Activated T-cell treated with anti-CD3 and anti-CD28 coated beads, Interleukin-2, amount 50 U/mL, for 48 hours (primary cell): ENCODE data around the gene TENT5C.

ENCODE experiments used
- DNase-seq, 2 experiments: peaks; one replicate each; pipeline ENCODE4 v3.0.0-alpha.2; 2020

TENT5C gene

GRCh38 chr1:117592155-117592554 lies 13.7 kb upstream of the TENT5C start:
- DNase-seq = no peak

GRCh38 chr1:117594261-117594990 lies 11.4 kb upstream of the TENT5C start:
- no peak for DNase-seq

GRCh38 chr1:117596023-117596720 lies 9.7 kb upstream of the TENT5C start:
- DNase-seq = no peak

GRCh38 chr1:117598489-117598888 lies 7.4 kb upstream of the TENT5C start:
- DNase-seq = no peak

- DNase-seq = no peak
Measured at GRCh38 chr1:117599286-117600221, 6.3 kb upstream of the TENT5C start.

- no peak for DNase-seq
Measured at GRCh38 chr1:117600325-117600943, 5.4 kb upstream of the TENT5C start.

GRCh38 chr1:117600966-117601365 lies 4.9 kb upstream of the TENT5C start:
- DNase-seq = no peak

- DNase-seq = no peak
Measured at GRCh38 chr1:117602862-117603261, 3.0 kb upstream of the TENT5C start.

GRCh38 chr1:117605164-117605773 lies 579 bp upstream of the TENT5C start:
- DNase-seq = no peak

- DNase-seq = peak; percentile 64 to 69
Measured at GRCh38 chr1:117606649-117607430, 992 bp downstream of the TENT5C start.

GRCh38 chr1:117607471-117607870 lies 1.6 kb downstream of the TENT5C start:
- DNase-seq = peak; percentile 54 to 63

- DNase-seq = no peak
Measured at GRCh38 chr1:117608115-117608615, 2.3 kb downstream of the TENT5C start.

GRCh38 chr1:117608758-117609157 lies 2.9 kb downstream of the TENT5C start:
- no peak for DNase-seq

GRCh38 chr1:117609471-117609911 lies 3.6 kb downstream of the TENT5C start:
- DNase-seq = no peak

- no peak for DNase-seq
Measured at GRCh38 chr1:117610036-117610435, 4.2 kb downstream of the TENT5C start.

- no peak for DNase-seq
Measured at GRCh38 chr1:117611121-117611601, 5.3 kb downstream of the TENT5C start.

- DNase-seq = no peak
Measured at GRCh38 chr1:117611894-117612483, 6.1 kb downstream of the TENT5C start.

- no peak for DNase-seq
Measured at GRCh38 chr1:117612517-117613248, 6.8 kb downstream of the TENT5C start.

GRCh38 chr1:117613249-117613968 lies 7.6 kb downstream of the TENT5C start:
- DNase-seq = no peak
